Measurements from ENCODE around the gene HSD3B1.

HSD3B1 gene

DNA sequence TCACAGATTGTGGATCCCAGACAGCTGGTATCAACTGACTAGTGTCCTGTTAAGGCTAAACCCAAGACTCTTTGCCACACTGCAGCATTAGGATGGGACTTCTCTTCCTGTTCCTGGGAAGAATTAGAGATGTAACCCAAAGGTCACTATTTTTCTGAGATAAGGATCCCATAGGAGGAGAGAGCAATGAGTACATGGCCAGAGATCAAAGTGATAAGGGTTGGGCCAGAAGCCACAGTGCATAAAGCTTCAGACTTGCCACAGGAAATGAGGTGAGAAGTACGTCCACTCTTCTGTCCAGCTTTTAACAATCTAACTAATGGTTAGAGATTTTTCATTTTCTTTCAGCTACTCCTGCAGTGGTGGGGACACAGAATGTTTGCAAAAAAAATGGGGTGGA is at the start of gene HSD3B1:
TSS of gene HSD3B1 (plus strand) at position 270 of the 400 bp plus-strand sequence. CDS start 267 bp downstream, outside the sequence.
- H3K4me1 Mint-ChIP-seq: no peaks in the 10 kb centered on the region
- DNase-seq (ENCODE audit: low spot score in 2 of 2): no peak
- H3K27me3 Mint-ChIP-seq: peaks cover 8% of the 10 kb centered on the region
- no peak for ATAC-seq (ENCODE audit: low read depth)
- H3K27ac Mint-ChIP-seq: no peak within 1 kb of the TSS
- H3K4me3 Mint-ChIP-seq: no peak within 1 kb of the TSS
- H3K9me3 Mint-ChIP-seq: no peaks in the 10 kb centered on the region
- no peaks in the 10 kb centered on the region for H3K36me3 Mint-ChIP-seq

DNA sequence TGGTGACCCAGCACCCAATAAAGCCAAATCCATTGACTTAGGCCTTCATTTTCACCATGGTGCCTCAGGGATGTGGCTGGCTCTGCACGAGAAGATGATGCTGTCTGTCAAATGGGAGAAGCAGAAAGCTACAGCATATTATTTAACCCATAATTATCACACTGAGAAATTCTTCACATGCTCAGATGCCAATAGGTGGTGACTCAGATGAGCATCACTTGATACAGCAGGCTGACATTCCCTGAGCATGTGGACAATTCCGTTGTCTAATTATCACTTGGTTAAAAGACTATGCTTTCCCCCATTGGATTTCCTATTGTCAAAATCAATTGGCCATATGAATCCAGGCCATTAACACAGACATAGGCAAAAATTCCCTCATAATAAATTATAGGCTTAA is 44.0 kb upstream of the HSD3B1 start:
- DNase-seq (ENCODE audit: low spot score in 2 of 2): no peak
- ATAC-seq (ENCODE audit: low read depth): no peak
- Mint-ChIP-seq H3K27ac (no peak overlapping the region), H3K27me3 (peaks cover 7% of the 10 kb centered on the region), H3K4me1 (no peaks in the 10 kb centered on the region), H3K4me3 (no peak overlapping the region), H3K9me3 (no peaks in the 10 kb centered on the region), H3K36me3 (no peaks in the 10 kb centered on the region)

DNA sequence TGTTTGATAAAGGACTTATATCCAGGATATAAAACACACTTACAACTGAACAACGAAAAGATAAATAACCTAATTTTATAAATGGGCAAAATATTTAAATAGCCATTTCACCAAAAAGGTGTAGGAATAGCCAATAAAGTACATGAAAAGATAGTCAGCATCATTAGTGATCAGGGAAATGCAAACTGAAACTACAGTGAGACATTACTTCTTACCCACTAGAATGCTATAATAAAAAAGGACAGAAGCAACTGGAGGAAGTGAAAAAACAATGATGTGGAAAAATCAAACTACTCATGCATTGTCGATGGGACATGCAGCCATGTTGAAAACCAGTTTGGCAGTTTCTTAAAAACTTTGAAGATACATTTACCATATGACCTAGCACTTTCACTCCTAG is 43.4 kb upstream of the HSD3B1 start:
- Mint-ChIP-seq H3K27ac (no peak overlapping the region), H3K36me3 (no peaks in the 10 kb centered on the region)

DNA sequence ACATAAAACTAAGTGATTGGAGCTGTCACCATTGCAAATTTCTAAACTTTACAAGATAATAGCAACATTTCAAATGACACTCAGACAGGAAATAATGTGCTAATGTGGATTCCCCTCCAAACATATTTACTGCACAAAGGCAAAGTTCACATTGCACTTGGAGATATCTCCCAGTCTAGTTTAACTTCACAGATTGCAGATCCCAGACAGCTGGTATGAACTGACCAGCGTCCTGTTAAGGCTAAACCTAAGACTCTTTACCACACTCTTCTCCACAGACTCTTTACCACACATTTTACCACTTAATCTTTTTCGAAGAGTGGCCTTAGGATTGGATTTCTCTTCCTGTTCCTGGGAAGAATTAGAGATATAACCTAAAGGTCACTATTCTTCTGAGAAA is 40.6 kb upstream of the HSD3B1 start:
- Mint-ChIP-seq H3K4me3 (no peak overlapping the region), H3K36me3 (no peaks in the 10 kb centered on the region), H3K9me3 (no peaks in the 10 kb centered on the region), H3K27me3 (peaks cover 10% of the 10 kb centered on the region), H3K27ac (no peak overlapping the region), H3K4me1 (no peaks in the 10 kb centered on the region)
- DNase-seq (ENCODE audit: low spot score in 2 of 2) (no peak), ATAC-seq (ENCODE audit: low read depth) (no peak)

More for the DNA sequence above, 43.4 kb upstream of the HSD3B1 start:
- no peak for DNase-seq (ENCODE audit: low spot score in 2 of 2)
- peaks cover 4% of the 10 kb centered on the region for H3K27me3 Mint-ChIP-seq
- no peak for ATAC-seq (ENCODE audit: low read depth)
- H3K9me3 Mint-ChIP-seq: no peaks in the 10 kb centered on the region
- no peaks in the 10 kb centered on the region for H3K4me1 Mint-ChIP-seq
- H3K4me3 Mint-ChIP-seq: no peak overlapping the region

DNA sequence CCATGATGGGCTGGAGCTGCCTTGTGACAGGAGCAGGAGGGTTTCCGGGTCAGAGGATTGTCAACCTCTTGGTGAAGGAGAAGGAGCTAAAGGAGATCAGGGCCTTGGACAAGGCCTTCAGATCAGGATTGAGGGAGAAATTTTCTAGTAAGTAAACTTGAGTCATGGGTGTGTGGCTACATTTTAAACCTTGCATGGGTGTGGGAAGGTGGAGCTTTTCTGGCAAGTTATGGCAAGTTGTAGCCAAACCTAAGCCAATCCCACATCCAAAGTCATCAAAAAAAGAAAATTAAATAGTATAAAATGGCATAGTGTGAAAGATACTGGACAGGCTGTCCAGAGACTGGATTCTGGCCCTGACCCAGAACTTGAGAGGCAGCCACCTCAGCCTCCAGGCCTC is 39.8 kb upstream of the HSD3B1 start:
- H3K4me1 Mint-ChIP-seq: no peaks in the 10 kb centered on the region

DNA sequence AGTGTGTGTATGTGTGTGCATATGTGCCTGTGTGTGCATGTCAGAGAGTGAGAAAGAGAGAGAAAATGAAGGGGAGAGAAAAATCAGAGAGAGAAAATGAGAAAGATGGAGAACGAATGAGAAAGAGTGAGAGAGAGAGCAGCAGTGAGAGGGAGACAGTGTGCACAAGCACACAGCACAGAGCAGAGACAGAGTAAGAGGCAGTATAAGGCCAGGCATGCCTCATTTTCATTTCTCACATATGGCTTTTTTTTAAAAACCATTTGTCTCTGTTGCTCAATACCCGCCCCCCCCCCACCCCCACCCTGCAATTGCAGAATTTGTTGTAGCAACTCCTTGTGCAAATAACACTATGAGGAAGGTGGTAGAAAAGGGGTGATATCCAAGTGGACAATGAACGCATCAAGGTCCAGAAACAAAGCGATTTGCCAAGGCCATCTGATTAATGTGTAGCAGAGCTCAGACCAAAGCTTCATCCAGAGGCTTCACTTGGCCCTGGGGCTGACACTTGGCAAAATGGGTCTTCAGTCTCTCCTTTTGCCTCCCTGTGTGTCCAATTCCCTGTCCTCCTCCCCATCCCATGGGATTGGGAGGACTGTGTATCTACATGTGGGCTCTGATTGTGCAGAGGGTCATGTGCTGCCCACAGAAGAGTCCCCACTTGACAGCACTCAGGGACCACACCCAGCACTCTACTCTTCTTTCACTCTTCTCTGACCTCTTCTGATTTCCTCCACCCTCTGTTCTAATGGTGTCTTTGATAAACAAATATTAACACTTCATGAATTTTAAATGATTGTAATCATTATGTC is 38.9 kb upstream of the HSD3B1 start:
- no peak for DNase-seq (ENCODE audit: low spot score in 2 of 2)
- Mint-ChIP-seq H3K36me3 (no peaks in the 10 kb centered on the region), H3K9me3 (no peaks in the 10 kb centered on the region), H3K4me1 (no peaks in the 10 kb centered on the region), H3K27me3 (peaks cover 14% of the 10 kb centered on the region), H3K27ac (no peak overlapping the region), H3K4me3 (no peak overlapping the region)
- no peak for ATAC-seq (ENCODE audit: low read depth)

More for the DNA sequence above, 39.8 kb upstream of the HSD3B1 start:
- Mint-ChIP-seq H3K27ac (no peak overlapping the region), H3K9me3 (no peaks in the 10 kb centered on the region), H3K36me3 (no peaks in the 10 kb centered on the region), H3K27me3 (peaks cover 14% of the 10 kb centered on the region), H3K4me3 (no peak overlapping the region)
- DNase-seq (ENCODE audit: low spot score in 2 of 2) (no peak), ATAC-seq (ENCODE audit: low read depth) (no peak)

DNA sequence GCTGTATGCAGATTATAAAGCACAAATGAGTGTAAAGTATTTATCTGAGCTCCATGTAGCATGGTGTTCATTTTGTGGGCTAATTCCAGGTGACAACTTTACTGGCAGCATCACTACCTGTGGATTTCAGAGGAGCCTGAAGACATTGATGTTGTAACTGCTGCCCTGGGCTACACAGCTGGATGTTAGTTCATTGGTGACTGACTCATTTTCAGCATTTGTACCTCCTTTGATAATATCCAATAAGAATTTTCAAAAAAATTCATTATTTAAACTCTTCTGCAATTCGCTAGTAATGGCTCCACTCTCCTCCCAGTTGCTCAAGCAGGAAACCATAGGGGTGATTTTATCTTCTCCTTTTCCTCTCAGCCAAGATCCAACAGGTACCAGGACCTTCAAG is 37.3 kb upstream of the HSD3B1 start:
- no peaks in the 10 kb centered on the region for H3K4me1 Mint-ChIP-seq
- H3K9me3 Mint-ChIP-seq: no peaks in the 10 kb centered on the region
- ATAC-seq (ENCODE audit: low read depth) (no peak), DNase-seq (ENCODE audit: low spot score in 2 of 2) (no peak)
- no peaks in the 10 kb centered on the region for H3K36me3 Mint-ChIP-seq
- H3K27ac Mint-ChIP-seq: no peak overlapping the region
- no peak overlapping the region for H3K4me3 Mint-ChIP-seq
- peaks cover 14% of the 10 kb centered on the region for H3K27me3 Mint-ChIP-seq

DNA sequence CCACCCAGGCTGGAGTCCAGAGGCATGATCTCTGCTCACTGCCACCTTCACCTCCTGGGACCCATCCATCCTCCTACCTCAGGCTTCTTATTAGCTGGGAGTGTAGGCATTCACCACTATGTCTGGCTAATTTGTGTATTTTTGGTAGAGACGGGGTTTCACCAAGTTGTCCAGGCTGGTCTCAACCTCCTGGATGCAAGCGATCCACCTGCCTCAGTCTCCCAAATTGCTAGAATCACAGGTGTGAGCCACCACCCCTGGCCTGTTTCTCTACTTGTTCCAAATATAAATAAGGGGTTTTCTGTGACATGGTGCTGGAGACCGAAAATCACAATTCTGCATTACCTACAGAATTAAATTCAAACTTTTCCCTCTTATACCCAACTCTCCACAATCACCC is 36.6 kb upstream of the HSD3B1 start:
- H3K27ac Mint-ChIP-seq: no peak overlapping the region
- no peak overlapping the region for H3K4me3 Mint-ChIP-seq
- no peaks in the 10 kb centered on the region for H3K9me3 Mint-ChIP-seq
- DNase-seq (ENCODE audit: low spot score in 2 of 2) (no peak), ATAC-seq (ENCODE audit: low read depth) (no peak)
- H3K27me3 Mint-ChIP-seq: peaks cover 14% of the 10 kb centered on the region
- no peaks in the 10 kb centered on the region for H3K4me1 Mint-ChIP-seq
- H3K36me3 Mint-ChIP-seq: no peaks in the 10 kb centered on the region

DNA sequence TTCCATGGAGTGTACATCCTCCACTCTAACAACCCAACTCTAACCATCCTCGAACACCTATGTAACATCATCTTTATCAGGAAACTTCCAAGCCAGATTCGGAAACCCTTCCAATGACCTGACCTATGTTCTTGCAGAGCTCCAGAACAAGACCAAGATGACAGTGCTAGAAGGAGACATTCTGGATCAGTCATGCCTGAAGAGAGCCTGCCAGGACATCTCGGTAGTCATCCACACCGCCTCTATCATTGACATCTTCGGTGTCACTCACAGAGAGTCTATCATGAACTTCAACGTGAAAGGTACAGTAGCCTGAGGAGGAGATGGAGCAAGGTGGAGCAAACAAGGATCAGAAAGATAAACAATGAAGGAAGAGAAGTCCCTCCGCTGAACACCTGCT is 36.1 kb upstream of the HSD3B1 start:
- H3K27ac Mint-ChIP-seq: no peak overlapping the region
- ATAC-seq (ENCODE audit: low read depth): no peak

DNA sequence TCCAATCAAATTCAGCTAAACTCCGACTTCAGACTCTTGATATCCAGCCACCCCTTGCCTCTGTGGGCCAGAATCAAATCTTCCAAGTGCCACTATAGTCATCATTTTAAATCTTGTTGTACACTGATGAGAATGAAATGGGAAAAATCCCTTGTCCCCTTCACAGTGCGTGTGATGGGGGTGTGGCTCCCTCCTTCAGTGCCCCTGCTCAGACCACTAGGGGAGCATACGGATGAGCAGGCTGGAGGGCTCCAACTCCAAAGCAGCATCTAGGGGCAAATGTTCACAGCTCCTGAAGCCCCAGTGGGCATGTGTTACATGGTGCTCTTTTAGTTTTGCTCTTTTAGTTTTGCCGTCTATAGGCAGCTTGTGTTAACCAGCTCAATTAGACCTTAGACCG is 35.4 kb upstream of the HSD3B1 start:
- Mint-ChIP-seq H3K36me3 (no peaks in the 10 kb centered on the region), H3K4me3 (no peak overlapping the region), H3K27ac (no peak overlapping the region), H3K4me1 (peaks cover 4% of the 10 kb centered on the region), H3K27me3 (peaks cover 14% of the 10 kb centered on the region), H3K9me3 (no peaks in the 10 kb centered on the region)
- DNase-seq (ENCODE audit: low spot score in 2 of 2) (no peak), ATAC-seq (ENCODE audit: low read depth) (no peak)

More for the DNA sequence above, 36.1 kb upstream of the HSD3B1 start:
- DNase-seq (ENCODE audit: low spot score in 2 of 2): no peak
- H3K4me3 Mint-ChIP-seq: no peak overlapping the region
- H3K27me3 Mint-ChIP-seq: peaks cover 14% of the 10 kb centered on the region
- H3K4me1 Mint-ChIP-seq: peaks cover 3% of the 10 kb centered on the region
- no peaks in the 10 kb centered on the region for H3K9me3 Mint-ChIP-seq
- no peaks in the 10 kb centered on the region for H3K36me3 Mint-ChIP-seq

DNA sequence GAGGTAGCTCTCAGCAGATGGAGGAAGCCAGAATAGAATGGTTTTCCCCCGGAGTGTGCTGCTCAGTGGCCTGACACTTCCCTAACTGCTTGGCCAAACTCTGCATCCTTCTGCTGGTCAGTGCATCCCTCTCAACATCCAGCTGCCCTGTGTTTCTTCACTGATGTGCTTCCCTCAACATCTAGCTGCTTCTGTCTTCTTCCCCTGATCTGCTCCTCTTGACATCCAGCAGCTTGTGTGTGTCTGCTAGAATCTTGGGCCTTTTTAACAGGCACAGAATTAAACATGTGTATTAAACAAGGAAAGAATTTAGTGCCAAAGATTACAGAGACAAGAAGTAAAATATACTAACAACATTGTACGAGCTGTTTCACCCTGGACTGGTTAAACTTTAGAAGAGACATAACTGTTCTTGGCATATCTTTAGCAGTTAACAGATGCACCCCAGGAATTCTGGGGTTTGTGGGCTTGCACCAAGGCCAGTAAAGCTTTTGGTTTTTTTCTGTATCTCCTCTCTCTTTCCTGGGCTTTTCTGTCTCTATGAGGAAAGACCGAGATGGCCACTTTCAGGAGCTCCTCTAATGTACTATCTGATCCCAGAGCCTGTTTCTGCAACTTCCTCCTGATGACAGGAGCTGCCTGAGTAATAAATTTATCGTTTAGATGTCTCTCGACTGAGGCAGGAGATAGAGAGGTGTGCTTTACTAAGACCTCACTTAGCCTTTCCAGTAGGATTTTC is 34.8 kb upstream of the HSD3B1 start:
- H3K9me3 Mint-ChIP-seq: no peaks in the 10 kb centered on the region
- peaks cover 4% of the 10 kb centered on the region for H3K4me1 Mint-ChIP-seq
- H3K27me3 Mint-ChIP-seq: peaks cover 14% of the 10 kb centered on the region
- DNase-seq (ENCODE audit: low spot score in 2 of 2) (no peak), ATAC-seq (ENCODE audit: low read depth) (no peak)
- no peaks in the 10 kb centered on the region for H3K36me3 Mint-ChIP-seq
- H3K27ac Mint-ChIP-seq: no peak overlapping the region
- H3K4me3 Mint-ChIP-seq: no peak overlapping the region

DNA sequence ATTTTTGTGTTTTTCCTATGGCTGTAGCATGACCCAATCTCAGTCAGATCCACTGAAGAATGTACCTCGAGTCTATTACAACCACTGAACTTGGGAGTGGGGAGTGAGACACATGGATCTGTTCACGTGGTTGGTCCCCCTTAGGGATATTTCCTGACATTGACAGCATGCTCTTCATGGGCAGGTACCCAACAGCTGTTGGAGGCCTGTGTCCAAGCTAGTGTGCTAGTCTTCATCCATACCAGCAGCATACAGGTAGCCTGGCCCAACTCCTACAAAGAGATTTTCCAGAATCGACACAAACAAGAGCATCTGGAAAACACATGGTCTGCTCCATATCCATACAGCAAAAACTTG is 34.2 kb upstream of the HSD3B1 start:
- Mint-ChIP-seq H3K27ac (no peak overlapping the region), H3K36me3 (no peaks in the 10 kb centered on the region), H3K4me1 (peaks cover 4% of the 10 kb centered on the region), H3K27me3 (peaks cover 12% of the 10 kb centered on the region), H3K4me3 (no peak overlapping the region), H3K9me3 (no peaks in the 10 kb centered on the region)
- no peak for ATAC-seq (ENCODE audit: low read depth)
- DNase-seq (ENCODE audit: low spot score in 2 of 2): no peak

DNA sequence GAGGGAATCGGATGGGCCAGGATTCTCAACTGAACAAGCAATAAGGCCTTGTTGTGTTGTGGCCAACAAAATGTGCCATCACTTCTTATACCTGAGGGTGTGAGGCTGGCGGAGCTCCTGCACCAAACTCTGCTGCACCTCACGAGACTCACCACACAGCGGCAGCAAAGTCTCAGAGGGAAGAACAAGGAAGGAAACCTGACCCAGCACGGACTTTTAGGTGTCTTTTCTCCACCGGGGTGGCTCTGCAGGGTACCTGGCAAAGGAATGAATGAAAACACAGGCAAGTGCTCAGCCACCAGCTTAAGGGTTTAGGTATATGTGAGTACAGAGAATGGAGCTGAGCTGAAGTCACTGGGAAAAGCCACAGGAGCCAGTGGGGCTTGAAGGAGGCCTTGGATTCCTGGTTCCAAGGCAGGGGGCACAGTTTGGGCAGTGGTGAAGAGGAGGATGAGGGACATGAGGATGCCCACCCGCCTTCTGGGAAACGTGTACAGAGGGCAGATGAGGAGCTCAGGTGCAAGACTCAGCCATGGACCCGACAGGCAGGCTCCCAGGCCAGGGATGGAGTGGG is 31.1 kb upstream of the HSD3B1 start:
- Mint-ChIP-seq H3K27ac (no peak overlapping the region), H3K9me3 (no peaks in the 10 kb centered on the region), H3K4me3 (no peak overlapping the region), H3K27me3 (peaks cover 13% of the 10 kb centered on the region), H3K4me1 (peaks cover 4% of the 10 kb centered on the region), H3K36me3 (no peaks in the 10 kb centered on the region)
- DNase-seq (ENCODE audit: low spot score in 2 of 2): peak; percentile 1 to 12
- peak; percentile 56 for ATAC-seq (ENCODE audit: low read depth)

DNA sequence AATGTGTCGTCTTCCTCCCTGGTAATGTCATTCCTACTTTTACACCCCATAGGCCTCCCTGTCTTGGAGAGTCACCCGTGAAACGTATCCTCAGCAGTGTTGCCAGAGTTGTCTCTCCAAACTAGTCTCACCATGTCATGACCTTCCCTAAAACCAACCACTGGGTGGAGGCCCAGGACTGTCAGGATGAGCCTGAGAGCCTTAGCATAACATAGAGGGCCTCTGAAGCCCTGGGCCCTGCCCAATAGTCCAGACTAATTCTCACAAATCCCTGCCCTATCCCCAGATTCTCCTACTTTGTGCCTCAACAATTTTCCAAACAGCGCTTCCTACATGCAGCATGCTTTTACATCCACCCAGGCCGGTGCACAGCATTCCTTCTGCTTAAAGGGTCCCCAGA is 29.3 kb upstream of the HSD3B1 start:
- no peaks in the 10 kb centered on the region for H3K36me3 Mint-ChIP-seq
- H3K9me3 Mint-ChIP-seq: no peaks in the 10 kb centered on the region
- ATAC-seq (ENCODE audit: low read depth) (no peak), DNase-seq (ENCODE audit: low spot score in 2 of 2) (no peak)
- peaks cover 4% of the 10 kb centered on the region for H3K4me1 Mint-ChIP-seq
- H3K27ac Mint-ChIP-seq: no peak overlapping the region
- no peak overlapping the region for H3K4me3 Mint-ChIP-seq
- H3K27me3 Mint-ChIP-seq: peaks cover 6% of the 10 kb centered on the region

All from memory B cell (primary cell).